ENCODE measurements around the gene MED8.

DNA sequence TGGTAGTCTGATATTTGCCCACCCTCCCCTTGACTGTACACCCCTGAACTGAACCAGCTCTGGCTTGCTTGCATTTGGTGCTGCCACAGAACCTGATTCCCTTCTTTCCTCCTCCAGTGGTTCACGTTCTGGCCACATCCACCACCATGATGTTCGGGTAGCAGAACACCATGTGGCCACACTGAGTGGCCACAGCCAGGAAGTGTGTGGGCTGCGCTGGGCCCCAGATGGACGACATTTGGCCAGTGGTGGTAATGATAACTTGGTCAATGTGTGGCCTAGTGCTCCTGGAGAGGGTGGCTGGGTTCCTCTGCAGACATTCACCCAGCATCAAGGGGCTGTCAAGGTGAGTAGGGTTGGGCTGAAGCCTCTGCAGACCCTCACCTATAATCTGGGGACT is 29.0 kb downstream of the MED8 start:
- TF ChIP-seq, protein P1, sequence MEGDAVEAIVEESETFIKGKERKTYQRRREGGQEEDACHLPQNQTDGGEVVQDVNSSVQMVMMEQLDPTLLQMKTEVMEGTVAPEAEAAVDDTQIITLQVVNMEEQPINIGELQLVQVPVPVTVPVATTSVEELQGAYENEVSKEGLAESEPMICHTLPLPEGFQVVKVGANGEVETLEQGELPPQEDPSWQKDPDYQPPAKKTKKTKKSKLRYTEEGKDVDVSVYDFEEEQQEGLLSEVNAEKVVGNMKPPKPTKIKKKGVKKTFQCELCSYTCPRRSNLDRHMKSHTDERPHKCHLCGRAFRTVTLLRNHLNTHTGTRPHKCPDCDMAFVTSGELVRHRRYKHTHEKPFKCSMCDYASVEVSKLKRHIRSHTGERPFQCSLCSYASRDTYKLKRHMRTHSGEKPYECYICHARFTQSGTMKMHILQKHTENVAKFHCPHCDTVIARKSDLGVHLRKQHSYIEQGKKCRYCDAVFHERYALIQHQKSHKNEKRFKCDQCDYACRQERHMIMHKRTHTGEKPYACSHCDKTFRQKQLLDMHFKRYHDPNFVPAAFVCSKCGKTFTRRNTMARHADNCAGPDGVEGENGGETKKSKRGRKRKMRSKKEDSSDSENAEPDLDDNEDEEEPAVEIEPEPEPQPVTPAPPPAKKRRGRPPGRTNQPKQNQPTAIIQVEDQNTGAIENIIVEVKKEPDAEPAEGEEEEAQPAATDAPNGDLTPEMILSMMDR (IDR thresholded peaks at IDR 0.05 in 2 of 3, conservative IDR thresholded peaks at IDR 0.05 in 1 of 3; ENCODE audit: borderline replicate concordance in 1 of 3, insufficient read depth in 1 of 3, low read depth in 2 of 3, low read length in 2 of 3), result no peak
- TF ChIP-seq, protein P2, sequence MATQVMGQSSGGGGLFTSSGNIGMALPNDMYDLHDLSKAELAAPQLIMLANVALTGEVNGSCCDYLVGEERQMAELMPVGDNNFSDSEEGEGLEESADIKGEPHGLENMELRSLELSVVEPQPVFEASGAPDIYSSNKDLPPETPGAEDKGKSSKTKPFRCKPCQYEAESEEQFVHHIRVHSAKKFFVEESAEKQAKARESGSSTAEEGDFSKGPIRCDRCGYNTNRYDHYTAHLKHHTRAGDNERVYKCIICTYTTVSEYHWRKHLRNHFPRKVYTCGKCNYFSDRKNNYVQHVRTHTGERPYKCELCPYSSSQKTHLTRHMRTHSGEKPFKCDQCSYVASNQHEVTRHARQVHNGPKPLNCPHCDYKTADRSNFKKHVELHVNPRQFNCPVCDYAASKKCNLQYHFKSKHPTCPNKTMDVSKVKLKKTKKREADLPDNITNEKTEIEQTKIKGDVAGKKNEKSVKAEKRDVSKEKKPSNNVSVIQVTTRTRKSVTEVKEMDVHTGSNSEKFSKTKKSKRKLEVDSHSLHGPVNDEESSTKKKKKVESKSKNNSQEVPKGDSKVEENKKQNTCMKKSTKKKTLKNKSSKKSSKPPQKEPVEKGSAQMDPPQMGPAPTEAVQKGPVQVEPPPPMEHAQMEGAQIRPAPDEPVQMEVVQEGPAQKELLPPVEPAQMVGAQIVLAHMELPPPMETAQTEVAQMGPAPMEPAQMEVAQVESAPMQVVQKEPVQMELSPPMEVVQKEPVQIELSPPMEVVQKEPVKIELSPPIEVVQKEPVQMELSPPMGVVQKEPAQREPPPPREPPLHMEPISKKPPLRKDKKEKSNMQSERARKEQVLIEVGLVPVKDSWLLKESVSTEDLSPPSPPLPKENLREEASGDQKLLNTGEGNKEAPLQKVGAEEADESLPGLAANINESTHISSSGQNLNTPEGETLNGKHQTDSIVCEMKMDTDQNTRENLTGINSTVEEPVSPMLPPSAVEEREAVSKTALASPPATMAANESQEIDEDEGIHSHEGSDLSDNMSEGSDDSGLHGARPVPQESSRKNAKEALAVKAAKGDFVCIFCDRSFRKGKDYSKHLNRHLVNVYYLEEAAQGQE (IDR thresholded peaks at IDR 0.05; ENCODE audit: low read depth), result no peak
- no peak for TF ChIP-seq POLR2AphosphoS5 (IDR thresholded peaks at IDR 0.05; ENCODE audit: low read depth, low read length)
- TF ChIP-seq, protein P3, sequence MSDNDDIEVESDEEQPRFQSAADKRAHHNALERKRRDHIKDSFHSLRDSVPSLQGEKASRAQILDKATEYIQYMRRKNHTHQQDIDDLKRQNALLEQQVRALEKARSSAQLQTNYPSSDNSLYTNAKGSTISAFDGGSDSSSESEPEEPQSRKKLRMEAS (IDR thresholded peaks at IDR 0.05), result no peak
- no peak for TF ChIP-seq ZNF274 (IDR thresholded peaks at IDR 0.05; ENCODE audit: low read depth, low read length)
- TF ChIP-seq RAD21 (IDR thresholded peaks at IDR 0.05; ENCODE audit: low read depth), result no peak
- TF ChIP-seq EZH2 (IDR thresholded peaks at IDR 0.05), result no peak
- no peak for TF ChIP-seq POLR2A (IDR thresholded peaks at IDR 0.05; ENCODE audit: borderline replicate concordance, extremely low read depth, insufficient read depth, insufficient read length)

All from HCT116 (cell line).